Measurements from ENCODE around the gene SH3PXD2A. TPM values are rescaled to one million over a fixed set of nuclear protein-coding genes. Genes with fewer than 3 reads are reported as not detected.

SH3PXD2A gene
- total RNA-seq, 1 experiment from 2014 or later: 4.5 TPM

GRCh38 chr10:103746598-103746997 lies 108.8 kb downstream of the SH3PXD2A start:
- Histone ChIP-seq H3K27ac (ENCODE audit: insufficient read length, low read depth, low read length) (no peak overlapping the region), H3K27me3 (ENCODE audit: insufficient read depth, low read length) (no peaks in the 10 kb centered on the region), H3K56ac (ENCODE audit: insufficient read length, low read depth, low read length) (no peak overlapping the region), H3K4ac (ENCODE audit: low read depth, low read length) (no peak overlapping the region), H3K14ac (ENCODE audit: insufficient read depth, low read length) (no peak overlapping the region), H3K79me1 (ENCODE audit: insufficient read depth, low read depth, low read length, poor library complexity, severe bottlenecking) (no peaks in the 10 kb centered on the region), H4K91ac (ENCODE audit: insufficient read length, low read depth, low read length) (no peak overlapping the region), H2BK20ac (ENCODE audit: low read depth, low read length, poor library complexity, severe bottlenecking) (no peak overlapping the region), H2BK15ac (ENCODE audit: low read depth, low read length) (no peak overlapping the region), H3K9me3 (ENCODE audit: control insufficient read depth, low read depth, low read length) (no peaks in the 10 kb centered on the region), H2AFZ (ENCODE audit: low read length) (no peak overlapping the region), H3K18ac (ENCODE audit: insufficient read length, low read depth, low read length) (no peak overlapping the region), H4K20me1 (ENCODE audit: control insufficient read depth, insufficient read depth, insufficient read length) (no peaks in the 10 kb centered on the region), H3K23ac (ENCODE audit: insufficient read length, low read depth, low read length) (no peak overlapping the region), H4K5ac (ENCODE audit: insufficient read length, low read depth, low read length) (no peak overlapping the region), H3K79me2 (ENCODE audit: insufficient read depth, low read length) (no peaks in the 10 kb centered on the region), H2BK12ac (ENCODE audit: insufficient read length, low read depth, low read length) (no peak overlapping the region), H2AK5ac (ENCODE audit: insufficient read length, low read length) (no peak overlapping the region), H4K8ac (replicated peaks; ENCODE audit: insufficient read length, low read depth, low read length) (no peak overlapping the region), H3K4me1 (ENCODE audit: insufficient read depth, low read length) (no peaks in the 10 kb centered on the region), H3K4me2 (ENCODE audit: insufficient read depth, insufficient read length, low read length) (no peak overlapping the region), H3T11ph (ENCODE audit: low read length) (no peak overlapping the region), H2BK120ac (ENCODE audit: low read depth, low read length, poor library complexity, severe bottlenecking) (no peak overlapping the region), H2BK5ac (ENCODE audit: insufficient read length, low read length) (no peak overlapping the region), H3K23me2 (ENCODE audit: insufficient read length, low read depth, low read length, poor library complexity, severe bottlenecking) (no peaks in the 10 kb centered on the region), H3K9ac (ENCODE audit: extremely low read depth, insufficient read length, low read length) (no peak overlapping the region)
- no CpG with 5 or more reads among the region's 9 CpGs for WGBS (ENCODE audit: extremely low coverage, insufficient read length, low lambda C conversion rate)
- TF ChIP-seq CTCF (conservative IDR thresholded peaks at IDR 0.05): no peak
- Mint-ChIP-seq H3K27me3 (ENCODE audit: low read depth) (no peaks in the 10 kb centered on the region), H3K9me3 (no peaks in the 10 kb centered on the region), H3K36me3 (ENCODE audit: insufficient read depth in 1 of 3, low read depth in 3 of 3) (no peaks in the 10 kb centered on the region), H3K4me3 (no peak overlapping the region), H3K4me1 (peaks cover 0 to 8% of the 10 kb centered on the region in 2 experiments; a peak in 3 of 4 replicates), H3K27ac (peak overlapping the region in 2 of 3 experiments; percentile 1 to 21; a peak in 2 of 7 replicates)
- DNase-seq: no peak

Measured in H9 (cell line).